ENCODE measurements around the gene SYNE2.

GRCh38 chr14:64098120-64098519 lies 245.3 kb downstream of the SYNE2 start:
- TF ChIP-seq ZNF416 (CRISPR knock-in tag; IDR thresholded peaks at IDR 0.05) (no peak), CTCF (IDR thresholded peaks at IDR 0.05) (no peak), IRF1 (CRISPR knock-in tag; IDR thresholded peaks at IDR 0.05) (no peak), MAX (CRISPR knock-in tag; IDR thresholded peaks at IDR 0.05) (no peak), KAT7 (CRISPR knock-in tag; IDR thresholded peaks at IDR 0.05; ENCODE audit: borderline replicate concordance) (no peak), USF2 (CRISPR knock-in tag; IDR thresholded peaks at IDR 0.05) (no peak), MYBL2 (CRISPR knock-in tag; IDR thresholded peaks at IDR 0.05) (no peak), NFE2L1 (CRISPR knock-in tag; IDR thresholded peaks at IDR 0.05) (no peak), ATF1 (CRISPR knock-in tag; IDR thresholded peaks at IDR 0.05) (no peak)
